A549 treated with GW870086 at 1 μM for 4 hours (cell line): ENCODE measurements around the gene GMPPB. TPM values are rescaled to one million over a fixed set of nuclear protein-coding genes. Genes with fewer than 3 reads are reported as not detected.

Source experiments
- total RNA-seq: library from RNA; stranded (reverse); fragments of 200-300 nt; extraction: Qiagen RNA extraction; gene quantifications from 5 replicates; pipeline ENCODE4 v1.2.3, GENCODE V29; 2022; ENCODE audit warnings: low read depth

The GMPPB gene
- total RNA-seq: 14.9 to 18.9 TPM (median 18.2 TPM) in 5 replicates

DNA sequence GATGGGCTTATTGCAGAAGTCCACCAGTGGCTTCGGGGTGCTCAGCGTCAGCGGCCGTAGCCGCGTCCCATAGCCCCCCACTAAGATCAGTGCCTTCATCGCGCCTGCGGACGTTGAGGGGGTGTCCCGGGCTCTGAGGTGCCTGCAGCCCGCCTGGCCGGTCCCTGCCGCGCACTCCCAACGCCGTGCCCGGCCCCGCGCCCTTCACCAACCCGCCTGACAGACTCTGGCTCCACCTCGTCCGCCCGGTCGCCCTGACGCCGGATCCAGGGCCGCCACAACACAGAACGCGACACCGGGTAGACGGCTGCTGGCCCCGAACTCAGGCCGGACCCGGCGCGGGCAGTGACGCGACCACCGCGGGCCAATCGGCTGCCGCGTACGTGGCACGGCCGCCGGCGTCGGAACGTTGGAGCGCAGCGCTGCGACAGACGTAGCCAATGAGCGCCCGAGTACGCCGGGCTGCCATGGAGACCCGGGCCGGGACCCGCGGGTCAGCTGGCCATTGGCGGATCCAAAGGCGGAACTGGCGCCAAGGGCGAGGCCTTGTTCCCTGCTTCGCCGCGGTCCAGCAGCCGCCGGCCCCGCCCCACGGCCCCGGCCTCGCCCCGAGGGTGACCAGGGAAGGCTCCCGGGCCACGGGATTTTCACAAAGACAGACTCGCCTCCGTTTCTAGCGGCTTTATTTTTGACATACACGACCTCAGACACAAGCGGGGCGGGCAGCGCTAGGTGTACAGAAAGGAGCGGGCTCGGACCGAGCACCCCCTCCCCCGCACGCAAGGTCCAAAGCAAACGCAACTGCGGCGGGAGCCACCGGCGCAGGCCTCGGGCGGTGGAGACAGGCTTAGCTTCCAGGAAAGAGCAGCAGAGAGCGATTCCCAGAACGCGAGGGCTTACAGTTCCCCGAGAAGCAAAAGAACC lies at the start of gene GMPPB:
Gene GMPPB, minus strand, starts transcription at position 324 of the 924 bp plus-strand sequence. Its CDS starts 225 bp downstream, at position 99.

DNA sequence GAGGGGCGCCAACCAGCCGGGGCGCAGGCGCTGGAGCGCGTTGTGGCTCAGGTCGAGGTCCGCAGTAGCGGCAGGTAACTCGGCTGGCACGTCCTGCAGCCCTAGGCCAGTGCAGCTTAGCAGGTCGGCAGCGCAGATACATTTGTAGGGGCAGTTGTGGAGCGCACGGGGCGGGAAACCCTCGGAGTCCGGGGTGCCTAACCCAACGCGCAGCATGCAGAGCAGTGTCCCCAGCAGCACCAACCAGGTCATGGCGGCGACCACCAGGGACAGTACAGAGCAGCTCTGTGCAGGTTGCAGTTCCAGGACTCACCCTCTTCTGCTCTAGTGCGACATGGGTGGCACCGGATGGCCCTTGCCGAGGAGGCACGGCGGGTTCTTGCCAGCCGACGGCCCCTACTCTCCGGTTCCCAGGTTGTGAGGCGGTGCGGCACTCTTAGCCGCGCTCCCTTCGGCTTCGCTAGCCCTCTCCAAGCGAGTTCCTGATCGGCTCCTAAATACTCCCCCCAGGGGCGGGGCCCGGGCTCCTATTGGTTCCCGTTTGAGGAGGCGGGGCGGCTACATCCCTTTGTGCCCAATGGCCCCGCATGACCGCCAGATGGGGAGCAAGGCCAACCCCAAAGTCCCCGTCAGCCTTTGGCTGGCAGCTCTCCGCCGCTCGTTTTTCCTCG lies 4.4 kb downstream of the GMPPB start, which contains the start of gene AMIGO3:
Gene AMIGO3, minus strand, starts transcription at position 471 of the 671 bp plus-strand sequence. Its CDS starts 219 bp downstream, at position 252.

DNA sequence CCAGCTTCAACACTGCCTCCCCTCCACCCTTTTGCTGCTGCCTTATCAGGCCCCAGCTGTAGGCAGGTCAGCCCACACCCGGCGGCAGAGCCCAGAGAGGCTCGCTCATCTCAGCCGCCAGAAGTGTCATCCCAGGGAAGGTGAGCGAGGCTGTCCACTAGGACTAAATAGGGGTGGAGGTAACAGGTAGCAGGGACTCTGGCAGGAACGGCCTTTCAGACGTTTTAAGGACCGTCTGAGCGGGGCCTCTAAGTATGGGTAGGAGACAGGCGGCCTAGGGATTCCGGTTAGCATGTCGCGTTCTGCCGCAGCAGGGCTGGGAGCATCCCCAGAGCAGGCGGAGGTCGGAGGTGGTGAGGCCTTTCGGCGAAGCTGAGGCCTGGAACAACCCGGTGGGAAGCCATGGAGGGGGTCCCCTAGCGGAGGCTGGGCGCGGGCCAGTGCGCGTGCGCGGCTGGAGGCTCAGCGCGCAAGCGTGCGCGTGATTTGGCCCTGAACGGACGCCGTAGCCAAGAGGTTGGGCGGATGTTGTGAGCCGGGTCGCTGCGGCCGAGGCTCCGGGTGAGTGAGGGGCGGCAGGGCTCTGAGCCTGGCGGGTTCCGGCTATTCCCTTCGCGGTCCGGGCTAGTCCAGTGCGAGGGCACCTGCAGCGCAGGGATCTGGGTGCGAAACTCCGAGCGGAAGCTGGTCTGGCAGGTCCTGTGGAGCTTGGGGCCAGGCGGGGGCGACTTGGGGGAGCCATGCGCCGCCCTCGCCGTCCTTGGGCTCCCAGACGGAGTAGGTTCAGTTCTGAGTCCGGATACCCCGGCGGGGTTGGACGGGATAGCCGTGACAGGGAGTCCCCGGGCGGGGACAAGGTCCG lies 34.5 kb downstream of the GMPPB start, which contains the start of the genes MST1 and RNF123:
Gene MST1, minus strand, starts transcription at position 429 of the 862 bp plus-strand sequence. CDS start 783 bp downstream, outside the sequence.
Gene RNF123, plus strand, starts transcription at position 512 of the 862 bp plus-strand sequence. CDS start 1,609 bp downstream, outside the sequence.

DNA sequence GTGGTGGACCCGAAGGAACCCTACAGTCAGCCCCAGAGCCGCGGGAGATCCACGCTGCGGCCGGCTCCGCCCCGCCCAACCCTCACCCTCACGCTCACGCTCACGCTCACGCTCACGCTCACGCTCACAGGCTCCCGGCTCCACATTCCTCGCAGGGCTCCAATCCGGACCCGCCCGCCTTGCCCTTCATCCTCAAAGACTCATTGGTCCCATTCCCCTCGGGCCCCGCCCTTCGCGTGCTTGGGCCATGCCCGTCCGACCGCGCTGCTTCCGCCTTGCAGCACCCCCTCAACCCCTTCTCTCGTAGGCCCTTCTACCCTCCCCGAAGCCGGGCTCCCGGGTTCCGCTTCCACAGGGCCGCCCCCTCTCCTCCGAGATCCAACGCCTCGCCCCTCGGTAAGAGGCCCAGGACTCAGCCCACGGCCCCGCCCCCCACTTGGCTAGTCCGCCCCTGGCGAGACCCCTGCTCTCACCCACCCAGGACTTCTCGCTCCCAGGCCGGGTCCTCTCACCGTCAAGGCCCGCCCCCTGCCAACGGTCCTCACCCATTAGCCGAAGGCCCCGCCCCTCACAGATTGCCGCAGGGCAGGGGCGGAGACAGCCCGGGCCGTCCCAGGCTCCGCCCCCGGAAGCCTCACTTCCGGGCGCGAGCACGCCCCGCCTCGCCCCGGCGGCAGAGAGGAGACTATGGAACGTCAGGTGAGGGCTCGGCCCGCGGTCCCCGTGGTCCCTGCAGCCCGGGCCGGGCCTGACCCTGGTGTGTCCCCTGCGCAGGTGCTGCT lies 49.8 kb downstream of the GMPPB start, which contains the start of gene APEH:
Gene APEH, plus strand, starts transcription at position 637 of the 782 bp plus-strand sequence. Its CDS starts 51 bp downstream, at position 688.

Other genes starting within 250 kb of the GMPPB start
- 0.05 to 0.22 TPM (median 0.15 TPM) in 5 replicates for gene BSN, start 169.5 kb downstream of the GMPPB start, total RNA-seq
- 57.3 to 70.8 TPM (median 63.6 TPM) in 5 replicates for gene APEH, start 49.6 kb downstream of the GMPPB start, total RNA-seq
- 1.2 to 2.2 TPM (median 1.7 TPM) in 5 replicates for gene MST1, start 34.5 kb downstream of the GMPPB start, total RNA-seq
- 10.2 to 15.0 TPM (median 13.6 TPM) in 5 replicates for gene RNF123, start 34.4 kb downstream of the GMPPB start, total RNA-seq
- gene AMIGO3, start 4.3 kb downstream of the GMPPB start, total RNA-seq: 0.52 to 1.8 TPM (median 0.64 TPM) in 5 replicates
- 19.7 to 24.1 TPM (median 21.3 TPM) in 5 replicates for gene IP6K1, start 62.6 kb upstream of the GMPPB start, total RNA-seq
- 0.21 to 0.52 TPM (median 0.32 TPM) in 4 of 5 replicates, not detected in the other for gene CDHR4, start 75.9 kb upstream of the GMPPB start, total RNA-seq
- 1.1 to 2.3 TPM (median 1.9 TPM) in 5 replicates for gene INKA1, start 79.3 kb upstream of the GMPPB start, total RNA-seq
- gene UBA7, start 90.0 kb upstream of the GMPPB start, total RNA-seq: 0.32 to 1.0 TPM (median 0.60 TPM) in 5 replicates
- gene TRAIP, start 132.6 kb upstream of the GMPPB start, total RNA-seq: 9.2 to 14.6 TPM (median 12.7 TPM) in 5 replicates
- gene CAMKV, start 146.0 kb upstream of the GMPPB start, total RNA-seq: 0.30 to 0.63 TPM (median 0.45 TPM) in 5 replicates
- 5.4 to 8.4 TPM (median 7.7 TPM) in 5 replicates for gene MST1R, start 179.9 kb upstream of the GMPPB start, total RNA-seq
- 5.6 to 9.7 TPM (median 7.5 TPM) in 5 replicates for gene MON1A, start 205.9 kb upstream of the GMPPB start, total RNA-seq
- 23.3 to 27.5 TPM (median 26.0 TPM) in 5 replicates for gene RBM6, start 216.2 kb upstream of the GMPPB start, total RNA-seq